HepG2 (cell line): Measurements from ENCODE around the gene MKRN2OS. TPM values are rescaled to one million over a fixed set of nuclear protein-coding genes. Genes with fewer than 3 reads are reported as not detected.

Experiments used
- CC2D1A ChIP-seq: sonication (generic); formaldehyde crosslinking; IDR thresholded peaks from 2 replicates; pipeline ENCODE4 v1.8.1; 2023; ENCODE audit warnings: mild to moderate bottlenecking, missing genetic modification reagents
- DMAP1 ChIP-seq: IDR thresholded peaks from 2 replicates; pipeline ENCODE4 v1.6.1; 2016
- DNMT3B ChIP-seq: conservative IDR thresholded peaks from 2 replicates; pipeline ENCODE4 v1.6.1; 2016; ENCODE audit warnings: missing biosample characterization, control low read depth
- ELF3 ChIP-seq: IDR thresholded peaks from 2 replicates; pipeline ENCODE4 v1.6.1; 2016; ENCODE audit warnings: missing genetic modification reagents, missing compliant biosample characterization
- HNF4G ChIP-seq, 2 experiments: sonication (generic) in 1 of 2; formaldehyde crosslinking in 1 of 2; IDR thresholded peaks; 2 replicates each; pipeline versions ENCODE4 v1.4.0 to v1.6.1; 2011 to 2020; ENCODE audit warnings: borderline replicate concordance in 2 of 2, low read depth in 2 of 2, mild to moderate bottlenecking in 2 of 2, low read length in 1 of 2, missing genetic modification reagents in 1 of 2, moderate library complexity in 1 of 2
- IKZF1 ChIP-seq: fragments of 450-650 bp; IDR thresholded peaks from 2 replicates; pipeline ENCODE4 v1.7.1; 2016
- IRX3 ChIP-seq: sonication (generic); formaldehyde crosslinking; IDR thresholded peaks from 2 replicates; pipeline ENCODE4 v1.8.1; 2023; ENCODE audit warnings: mild to moderate bottlenecking, low read depth, missing genetic modification reagents, borderline replicate concordance
- KLF12 ChIP-seq: sonication (generic); formaldehyde crosslinking; IDR thresholded peaks from 2 replicates; pipeline ENCODE4 v1.4.0; 2020; ENCODE audit warnings: missing genetic modification reagents, borderline replicate concordance
- MIER2 ChIP-seq: IDR thresholded peaks from 2 replicates; pipeline ENCODE4 v1.6.1; 2016; ENCODE audit warnings: missing biosample characterization, missing genetic modification reagents
- NFATC3 ChIP-seq: sonication (generic); formaldehyde crosslinking; IDR thresholded peaks from 2 replicates; pipeline ENCODE4 v1.5.1; 2020; ENCODE audit warnings: mild to moderate bottlenecking, missing genetic modification reagents
- PAX8 ChIP-seq: sonication (generic); formaldehyde crosslinking; IDR thresholded peaks from 2 replicates; pipeline ENCODE4 v1.8.0; 2022; ENCODE audit warnings: mild to moderate bottlenecking, missing genetic modification reagents, borderline replicate concordance
- SMAD3 ChIP-seq: sonication (generic); formaldehyde crosslinking; IDR thresholded peaks from 2 replicates; pipeline ENCODE4 v1.4.0; 2020; ENCODE audit warnings: missing genetic modification reagents
- TBX3 ChIP-seq: fragments of 450-650 bp; IDR thresholded peaks from 2 replicates; pipeline ENCODE4 v1.6.1; 2017; ENCODE audit warnings: antibody characterized with exemption, mild to moderate bottlenecking, inconsistent platforms, borderline replicate concordance
- ZNF446 ChIP-seq: sonication (generic); formaldehyde crosslinking; IDR thresholded peaks from 2 replicates; pipeline ENCODE4 v1.5.0; 2020; ENCODE audit warnings: mild to moderate bottlenecking, missing genetic modification reagents
- ZNF451 ChIP-seq: sonication (generic); formaldehyde crosslinking; IDR thresholded peaks from 2 replicates; pipeline ENCODE4 v1.5.0; 2020; ENCODE audit warnings: mild to moderate bottlenecking, missing genetic modification reagents
- ZNF761 ChIP-seq: sonication (generic); formaldehyde crosslinking; conservative IDR thresholded peaks from 2 replicates; pipeline ENCODE4 v1.4.0; 2020; ENCODE audit warnings: mild to moderate bottlenecking, missing genetic modification reagents
- ZNF816 ChIP-seq: sonication (generic); formaldehyde crosslinking; IDR thresholded peaks from 2 replicates; pipeline ENCODE4 v1.8.0; 2022; ENCODE audit warnings: missing genetic modification reagents, mild to moderate bottlenecking, borderline replicate concordance
- ZNF891 ChIP-seq: sonication (generic); formaldehyde crosslinking; IDR thresholded peaks from 2 replicates; pipeline ENCODE4 v1.5.0; 2020; ENCODE audit warnings: mild to moderate bottlenecking, missing genetic modification reagents
- ZSCAN12 ChIP-seq: sonication (generic); formaldehyde crosslinking; IDR thresholded peaks from 2 replicates; pipeline ENCODE4 v1.9.0; 2021; ENCODE audit warnings: mild to moderate bottlenecking, missing genetic modification reagents
- ZSCAN30 ChIP-seq: sonication (generic); formaldehyde crosslinking; IDR thresholded peaks from 2 replicates; pipeline ENCODE4 v1.5.0; 2020; ENCODE audit warnings: mild to moderate bottlenecking, missing genetic modification reagents
- polyA plus RNA-seq, 8 experiments: library from polyadenylated mRNA; depleted of rRNA in 3 of 8; stranded (reverse) in 7 of 8; unstranded in 1 of 8; fragments of >200 nt; fragmentation: Illumina TruSeq in 4 of 8; extraction: Trizol in 4 of 8; gene quantifications; 2 replicates each; pipeline versions ENCODE4 v1.2.1 to v1.2.3, GENCODE V29; 2011 to 2016; ENCODE audit warnings: low read depth in 4 of 8, missing spikeins in 1 of 8, mixed read lengths in 1 of 8; ENCODE audit not compliant: insufficient read depth in 1 of 8
- total RNA-seq, 5 experiments: library from RNA; depleted of rRNA; stranded (reverse); fragments of >200 nt; fragmentation: Illumina TruSeq; extraction: Trizol; gene quantifications; 2 replicates each; pipeline ENCODE4 v1.2.3, GENCODE V29; 2016; ENCODE audit warnings: low read depth in 1 of 5
- TF ChIP-seq, protein P1 (sequence below): sonication (generic); formaldehyde crosslinking; IDR thresholded peaks from 2 replicates; pipeline ENCODE4 v1.5.0; 2020; ENCODE audit warnings: missing genetic modification reagents
- TF ChIP-seq, protein P2 (sequence below): sonication (generic); formaldehyde crosslinking; IDR thresholded peaks from 2 replicates; pipeline ENCODE4 v1.5.0; 2020; ENCODE audit warnings: missing genetic modification reagents
- TF ChIP-seq, protein P3 (sequence below): sonication (generic); formaldehyde crosslinking; IDR thresholded peaks from 2 replicates; pipeline ENCODE4 v1.5.0; 2020; ENCODE audit warnings: mild to moderate bottlenecking, missing genetic modification reagents, borderline replicate concordance

Gene MKRN2OS
- total and polyA plus RNA-seq, 2 of the 13 experiments (the other 11 are each of a cell fraction or from before 2014, with no cell fraction given): not detected

DNA sequence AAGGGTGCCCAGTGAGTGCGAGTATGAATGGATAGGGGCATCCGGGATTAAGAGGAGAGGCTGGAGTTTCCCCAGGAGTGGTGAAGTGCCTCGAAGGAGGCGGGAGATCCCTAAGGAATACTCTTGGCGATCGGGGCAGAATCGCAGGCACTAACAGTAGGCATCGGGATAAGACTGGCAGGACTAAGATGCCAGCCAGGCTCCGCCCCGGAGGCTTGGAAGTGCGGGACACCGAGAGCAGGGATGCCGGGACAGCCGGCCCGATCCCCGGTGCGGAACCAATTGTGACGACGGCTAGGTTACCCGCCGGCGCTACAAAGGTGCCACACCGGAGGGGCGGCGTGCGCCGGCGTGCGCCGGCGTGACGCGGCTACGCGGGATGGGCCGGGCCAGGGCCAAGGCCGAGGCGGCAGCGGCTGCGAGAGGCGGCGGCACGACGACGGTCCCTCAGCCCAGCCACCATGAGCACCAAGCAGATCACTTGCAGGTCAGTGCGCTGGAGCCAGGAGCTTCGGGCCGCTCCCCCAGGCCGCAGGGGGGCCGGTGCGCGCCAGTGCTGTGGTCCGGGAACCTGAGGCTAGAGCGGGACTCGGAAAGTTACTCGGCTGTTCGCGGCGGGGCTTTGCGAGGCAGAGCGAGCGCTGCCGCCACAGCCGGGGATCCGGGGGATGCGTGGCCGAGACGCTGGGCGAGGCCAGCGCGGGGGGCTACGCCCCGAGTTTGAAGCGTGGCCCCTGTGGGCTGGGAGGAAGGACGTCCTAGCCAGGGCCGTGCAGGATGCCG lies 11.6 kb upstream of the MKRN2OS start, which contains the start of gene MKRN2 (continued):
- TF ChIP-seq, protein P1, sequence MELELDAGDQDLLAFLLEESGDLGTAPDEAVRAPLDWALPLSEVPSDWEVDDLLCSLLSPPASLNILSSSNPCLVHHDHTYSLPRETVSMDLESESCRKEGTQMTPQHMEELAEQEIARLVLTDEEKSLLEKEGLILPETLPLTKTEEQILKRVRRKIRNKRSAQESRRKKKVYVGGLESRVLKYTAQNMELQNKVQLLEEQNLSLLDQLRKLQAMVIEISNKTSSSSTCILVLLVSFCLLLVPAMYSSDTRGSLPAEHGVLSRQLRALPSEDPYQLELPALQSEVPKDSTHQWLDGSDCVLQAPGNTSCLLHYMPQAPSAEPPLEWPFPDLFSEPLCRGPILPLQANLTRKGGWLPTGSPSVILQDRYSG (CRISPR knock-in tag): no peak
- TF ChIP-seq ZNF816 (0 out of 2 replicates have a peak, but pooled peaks have one; percentile 9), SMAD3 (CRISPR knock-in tag) (peak; percentile 77), DMAP1 (CRISPR knock-in tag) (peak; percentile 85), ZNF446 (CRISPR knock-in tag) (peak; percentile 66; the same call in 1 of the 2 replicates), IKZF1 (no peak), ZNF891 (CRISPR knock-in tag) (peak; percentile 91; the same call in 1 of the 2 replicates), ELF3 (peak; percentile 55), CC2D1A (CRISPR knock-in tag) (no peak), ZNF451 (CRISPR knock-in tag) (peak; percentile 95), ZSCAN30 (no peak), HNF4G (IDR thresholded peaks at IDR 0.05; ENCODE audit: borderline replicate concordance, low read depth, low read length) (peak; percentile 49; the same call in 1 of the 2 replicates), HNF4G (CRISPR knock-in tag; IDR thresholded peaks at IDR 0.05; ENCODE audit: borderline replicate concordance, low read depth) (peak; percentile 26; the same call in 1 of the 2 replicates), MIER2 (CRISPR knock-in tag) (no peak), ZSCAN12 (CRISPR knock-in tag) (no peak), PAX8 (CRISPR knock-in tag) (peak; percentile 81; the same call in 1 of the 2 replicates), KLF12 (CRISPR knock-in tag) (peak; percentile 96), IRX3 (CRISPR knock-in tag) (peak; percentile 60; the same call in 1 of the 2 replicates), DNMT3B (no peak), ZNF761 (peak; percentile 56; the same call in 1 of the 2 replicates), TBX3 (no peak), NFATC3 (CRISPR knock-in tag) (no peak)
- TF ChIP-seq, protein P2, sequence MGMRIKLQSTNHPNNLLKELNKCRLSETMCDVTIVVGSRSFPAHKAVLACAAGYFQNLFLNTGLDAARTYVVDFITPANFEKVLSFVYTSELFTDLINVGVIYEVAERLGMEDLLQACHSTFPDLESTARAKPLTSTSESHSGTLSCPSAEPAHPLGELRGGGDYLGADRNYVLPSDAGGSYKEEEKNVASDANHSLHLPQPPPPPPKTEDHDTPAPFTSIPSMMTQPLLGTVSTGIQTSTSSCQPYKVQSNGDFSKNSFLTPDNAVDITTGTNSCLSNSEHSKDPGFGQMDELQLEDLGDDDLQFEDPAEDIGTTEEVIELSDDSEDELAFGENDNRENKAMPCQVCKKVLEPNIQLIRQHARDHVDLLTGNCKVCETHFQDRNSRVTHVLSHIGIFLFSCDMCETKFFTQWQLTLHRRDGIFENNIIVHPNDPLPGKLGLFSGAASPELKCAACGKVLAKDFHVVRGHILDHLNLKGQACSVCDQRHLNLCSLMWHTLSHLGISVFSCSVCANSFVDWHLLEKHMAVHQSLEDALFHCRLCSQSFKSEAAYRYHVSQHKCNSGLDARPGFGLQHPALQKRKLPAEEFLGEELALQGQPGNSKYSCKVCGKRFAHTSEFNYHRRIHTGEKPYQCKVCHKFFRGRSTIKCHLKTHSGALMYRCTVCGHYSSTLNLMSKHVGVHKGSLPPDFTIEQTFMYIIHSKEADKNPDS: no peak
- TF ChIP-seq, protein P3, sequence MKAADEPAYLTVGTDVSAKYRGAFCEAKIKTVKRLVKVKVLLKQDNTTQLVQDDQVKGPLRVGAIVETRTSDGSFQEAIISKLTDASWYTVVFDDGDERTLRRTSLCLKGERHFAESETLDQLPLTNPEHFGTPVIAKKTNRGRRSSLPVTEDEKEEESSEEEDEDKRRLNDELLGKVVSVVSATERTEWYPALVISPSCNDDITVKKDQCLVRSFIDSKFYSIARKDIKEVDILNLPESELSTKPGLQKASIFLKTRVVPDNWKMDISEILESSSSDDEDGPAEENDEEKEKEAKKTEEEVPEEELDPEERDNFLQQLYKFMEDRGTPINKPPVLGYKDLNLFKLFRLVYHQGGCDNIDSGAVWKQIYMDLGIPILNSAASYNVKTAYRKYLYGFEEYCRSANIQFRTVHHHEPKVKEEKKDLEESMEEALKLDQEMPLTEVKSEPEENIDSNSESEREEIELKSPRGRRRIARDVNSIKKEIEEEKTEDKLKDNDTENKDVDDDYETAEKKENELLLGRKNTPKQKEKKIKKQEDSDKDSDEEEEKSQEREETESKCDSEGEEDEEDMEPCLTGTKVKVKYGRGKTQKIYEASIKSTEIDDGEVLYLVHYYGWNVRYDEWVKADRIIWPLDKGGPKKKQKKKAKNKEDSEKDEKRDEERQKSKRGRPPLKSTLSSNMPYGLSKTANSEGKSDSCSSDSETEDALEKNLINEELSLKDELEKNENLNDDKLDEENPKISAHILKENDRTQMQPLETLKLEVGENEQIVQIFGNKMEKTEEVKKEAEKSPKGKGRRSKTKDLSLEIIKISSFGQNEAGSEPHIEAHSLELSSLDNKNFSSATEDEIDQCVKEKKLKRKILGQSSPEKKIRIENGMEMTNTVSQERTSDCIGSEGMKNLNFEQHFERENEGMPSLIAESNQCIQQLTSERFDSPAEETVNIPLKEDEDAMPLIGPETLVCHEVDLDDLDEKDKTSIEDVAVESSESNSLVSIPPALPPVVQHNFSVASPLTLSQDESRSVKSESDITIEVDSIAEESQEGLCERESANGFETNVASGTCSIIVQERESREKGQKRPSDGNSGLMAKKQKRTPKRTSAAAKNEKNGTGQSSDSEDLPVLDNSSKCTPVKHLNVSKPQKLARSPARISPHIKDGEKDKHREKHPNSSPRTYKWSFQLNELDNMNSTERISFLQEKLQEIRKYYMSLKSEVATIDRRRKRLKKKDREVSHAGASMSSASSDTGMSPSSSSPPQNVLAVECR (CRISPR knock-in tag): peak; percentile 88; the same call in 1 of the 2 replicates
